BE2C (cell line): Measurements from ENCODE around the gene SIAH1.

Experiments
- DNase-seq: peaks from one replicate; pipeline ENCODE4 v3.0.0-alpha.2; 2020
- H3K27me3 ChIP-seq: fragments of 250-450 bp; sonication (Bioruptor Pico); 2 replicates; pipeline ENCODE4 v1.5.1; 2020; ENCODE audit warnings: mild to moderate bottlenecking
- H3K36me3 ChIP-seq: fragments of 250-450 bp; sonication (Bioruptor Pico); 2 replicates; pipeline ENCODE4 v1.5.1; 2020; ENCODE audit warnings: mild to moderate bottlenecking
- H3K4me1 ChIP-seq: fragments of 250-450 bp; sonication (Bioruptor Pico); 2 replicates; pipeline ENCODE4 v1.5.1; 2020
- H3K4me3 ChIP-seq: 2 replicates; pipeline ENCODE4 v1.5.1; 2011; ENCODE audit warnings: low read depth, low read length
- H3K9me3 ChIP-seq: fragments of 250-450 bp; sonication (Bioruptor Pico); 2 replicates; pipeline ENCODE4 v1.5.1; 2020
- TF ChIP-seq, protein P1 (sequence below): IDR thresholded peaks from 2 replicates; pipeline ENCODE4 v1.5.1; 2012; ENCODE audit warnings: mild to moderate bottlenecking, low read depth, low read length

Gene SIAH1

DNA sequence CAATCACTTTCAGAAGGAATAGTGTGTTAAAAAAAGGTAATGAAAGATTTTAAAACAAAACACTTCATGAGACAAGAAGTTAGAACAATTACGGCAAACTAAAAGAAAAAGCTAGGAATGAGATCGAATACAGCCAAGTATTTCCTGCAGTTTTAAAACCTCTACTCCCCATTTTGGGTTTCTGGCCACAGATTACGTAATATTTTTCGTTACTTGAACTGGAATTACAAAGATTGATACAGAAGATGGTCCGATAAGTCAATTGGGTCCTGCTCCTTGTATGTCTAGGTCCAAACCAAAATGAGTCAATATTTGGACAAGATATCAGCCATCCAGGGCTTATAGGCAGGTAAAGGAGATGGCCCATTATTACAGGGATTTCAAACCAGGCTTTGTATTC, 52.2 kb downstream of the SIAH1 start:
- H3K9me3 ChIP-seq, result no peaks in the 10 kb centered on the region
- no peak overlapping the region for H3K4me3 ChIP-seq
- H3K4me1 ChIP-seq, result no peaks in the 10 kb centered on the region
- TF ChIP-seq, protein P1, sequence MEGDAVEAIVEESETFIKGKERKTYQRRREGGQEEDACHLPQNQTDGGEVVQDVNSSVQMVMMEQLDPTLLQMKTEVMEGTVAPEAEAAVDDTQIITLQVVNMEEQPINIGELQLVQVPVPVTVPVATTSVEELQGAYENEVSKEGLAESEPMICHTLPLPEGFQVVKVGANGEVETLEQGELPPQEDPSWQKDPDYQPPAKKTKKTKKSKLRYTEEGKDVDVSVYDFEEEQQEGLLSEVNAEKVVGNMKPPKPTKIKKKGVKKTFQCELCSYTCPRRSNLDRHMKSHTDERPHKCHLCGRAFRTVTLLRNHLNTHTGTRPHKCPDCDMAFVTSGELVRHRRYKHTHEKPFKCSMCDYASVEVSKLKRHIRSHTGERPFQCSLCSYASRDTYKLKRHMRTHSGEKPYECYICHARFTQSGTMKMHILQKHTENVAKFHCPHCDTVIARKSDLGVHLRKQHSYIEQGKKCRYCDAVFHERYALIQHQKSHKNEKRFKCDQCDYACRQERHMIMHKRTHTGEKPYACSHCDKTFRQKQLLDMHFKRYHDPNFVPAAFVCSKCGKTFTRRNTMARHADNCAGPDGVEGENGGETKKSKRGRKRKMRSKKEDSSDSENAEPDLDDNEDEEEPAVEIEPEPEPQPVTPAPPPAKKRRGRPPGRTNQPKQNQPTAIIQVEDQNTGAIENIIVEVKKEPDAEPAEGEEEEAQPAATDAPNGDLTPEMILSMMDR, result no peak
- no peaks in the 10 kb centered on the region for H3K27me3 ChIP-seq
- no peak for DNase-seq
- H3K36me3 ChIP-seq, result peaks cover 29% of the 10 kb centered on the region

DNA sequence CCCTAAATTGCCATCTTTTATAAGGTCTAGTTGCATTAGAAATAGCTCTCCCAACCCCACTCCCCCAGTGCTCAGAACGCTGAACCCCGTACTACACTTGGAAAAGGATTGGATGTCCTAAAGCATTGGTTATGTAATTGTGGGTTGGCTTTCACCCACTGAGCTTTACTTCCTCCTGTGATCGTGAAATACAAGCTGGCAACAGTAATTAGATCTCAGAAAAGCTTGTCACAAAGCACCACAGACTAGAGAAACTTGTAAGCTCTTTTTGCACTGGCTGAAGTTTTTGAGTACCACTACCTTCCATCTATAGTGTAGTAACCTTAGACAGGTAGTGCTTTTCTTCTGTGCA, 54.4 kb downstream of the SIAH1 start:
- TF ChIP-seq, protein P1, result no peak
- no peaks in the 10 kb centered on the region for H3K27me3 ChIP-seq
- no peaks in the 10 kb centered on the region for H3K4me1 ChIP-seq
- no peak overlapping the region for H3K4me3 ChIP-seq
- H3K36me3 ChIP-seq, result peaks cover 23% of the 10 kb centered on the region
- no peak for DNase-seq
- no peaks in the 10 kb centered on the region for H3K9me3 ChIP-seq

DNA sequence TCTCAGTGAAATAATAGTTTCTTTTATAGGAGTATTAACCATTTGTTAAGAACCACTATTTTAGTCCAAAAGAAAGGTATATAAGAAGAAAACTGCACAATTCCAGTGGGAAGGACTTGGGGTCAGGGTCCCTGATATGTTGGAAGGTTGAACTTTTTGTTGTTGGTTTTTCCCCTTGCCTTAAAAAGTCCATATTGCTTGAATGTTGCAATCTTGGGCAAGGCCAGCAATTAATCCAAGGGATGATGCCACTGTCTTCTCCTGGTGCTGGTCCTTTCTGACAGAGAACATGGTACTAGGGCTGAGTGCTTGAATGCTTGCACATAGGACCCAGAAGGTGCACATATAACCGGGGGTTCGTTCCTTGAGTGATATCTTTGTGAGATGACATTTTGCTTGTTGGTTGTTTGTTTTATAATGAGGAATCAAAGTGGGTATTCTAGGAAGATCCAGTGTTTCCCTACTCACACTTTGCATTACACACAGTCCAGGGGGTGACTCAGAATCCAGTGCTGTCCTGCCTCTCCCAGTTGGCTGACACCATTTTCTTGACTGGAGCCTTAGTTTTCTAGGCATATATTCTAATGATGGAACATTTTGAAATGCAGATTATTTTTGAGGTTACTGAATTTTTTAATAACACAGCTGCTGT, 54.9 kb downstream of the SIAH1 start:
- no peak for DNase-seq
- Histone ChIP-seq H3K4me3 (no peak overlapping the region), H3K27me3 (no peaks in the 10 kb centered on the region), H3K9me3 (no peaks in the 10 kb centered on the region), H3K4me1 (no peaks in the 10 kb centered on the region), H3K36me3 (peaks cover 18% of the 10 kb centered on the region)
- TF ChIP-seq, protein P1, result no peak

DNA sequence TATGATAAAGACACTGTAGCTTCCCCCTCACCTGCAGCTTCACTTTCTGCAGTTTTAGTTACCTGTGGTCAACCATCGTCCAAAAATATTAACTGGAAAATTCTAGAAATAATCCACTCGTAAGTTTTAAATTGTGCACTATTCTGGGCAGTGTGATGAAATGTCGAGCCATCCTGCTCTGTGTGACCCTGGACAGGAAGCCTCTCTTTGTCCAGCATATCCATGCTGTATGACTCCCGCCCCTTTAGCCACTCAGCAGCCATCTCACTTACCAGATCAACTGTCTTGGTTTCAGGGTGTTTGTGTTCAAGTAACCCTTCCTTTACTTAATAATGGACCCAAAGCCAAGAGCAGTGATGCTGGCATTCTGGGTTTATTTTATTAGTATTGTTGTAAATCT, 56.1 kb downstream of the SIAH1 start:
- Histone ChIP-seq H3K36me3 (peaks cover 7% of the 10 kb centered on the region; the same call in 1 of the 2 replicates), H3K9me3 (no peaks in the 10 kb centered on the region), H3K4me1 (no peaks in the 10 kb centered on the region), H3K4me3 (no peak overlapping the region), H3K27me3 (no peaks in the 10 kb centered on the region)
- TF ChIP-seq, protein P1, result no peak
- no peak for DNase-seq

DNA sequence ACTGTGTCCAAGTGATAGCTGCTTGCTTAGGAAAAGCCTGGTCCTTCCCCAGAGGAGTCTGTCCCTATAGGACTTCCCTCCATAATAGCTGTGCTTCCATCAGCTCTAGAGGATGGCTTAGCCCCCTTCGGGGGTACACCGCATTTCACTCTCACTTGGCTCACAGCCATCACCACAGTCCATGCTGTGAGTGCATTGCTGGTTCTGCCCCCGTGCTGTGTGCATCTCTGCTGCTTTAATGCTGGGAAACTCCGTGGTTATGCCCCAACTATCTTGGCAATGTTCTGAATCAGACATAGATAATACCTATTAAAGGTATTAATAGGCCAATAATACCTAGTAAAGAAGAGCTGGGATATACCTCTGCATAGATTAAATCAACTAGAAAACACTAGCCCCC, 58.3 kb downstream of the SIAH1 start:
- no peaks in the 10 kb centered on the region for H3K27me3 ChIP-seq
- no peaks in the 10 kb centered on the region for H3K9me3 ChIP-seq
- no peak overlapping the region for H3K4me3 ChIP-seq
- TF ChIP-seq, protein P1, result no peak
- no peak for DNase-seq
- H3K36me3 ChIP-seq, result no peaks in the 10 kb centered on the region
- H3K4me1 ChIP-seq, result no peaks in the 10 kb centered on the region

DNA sequence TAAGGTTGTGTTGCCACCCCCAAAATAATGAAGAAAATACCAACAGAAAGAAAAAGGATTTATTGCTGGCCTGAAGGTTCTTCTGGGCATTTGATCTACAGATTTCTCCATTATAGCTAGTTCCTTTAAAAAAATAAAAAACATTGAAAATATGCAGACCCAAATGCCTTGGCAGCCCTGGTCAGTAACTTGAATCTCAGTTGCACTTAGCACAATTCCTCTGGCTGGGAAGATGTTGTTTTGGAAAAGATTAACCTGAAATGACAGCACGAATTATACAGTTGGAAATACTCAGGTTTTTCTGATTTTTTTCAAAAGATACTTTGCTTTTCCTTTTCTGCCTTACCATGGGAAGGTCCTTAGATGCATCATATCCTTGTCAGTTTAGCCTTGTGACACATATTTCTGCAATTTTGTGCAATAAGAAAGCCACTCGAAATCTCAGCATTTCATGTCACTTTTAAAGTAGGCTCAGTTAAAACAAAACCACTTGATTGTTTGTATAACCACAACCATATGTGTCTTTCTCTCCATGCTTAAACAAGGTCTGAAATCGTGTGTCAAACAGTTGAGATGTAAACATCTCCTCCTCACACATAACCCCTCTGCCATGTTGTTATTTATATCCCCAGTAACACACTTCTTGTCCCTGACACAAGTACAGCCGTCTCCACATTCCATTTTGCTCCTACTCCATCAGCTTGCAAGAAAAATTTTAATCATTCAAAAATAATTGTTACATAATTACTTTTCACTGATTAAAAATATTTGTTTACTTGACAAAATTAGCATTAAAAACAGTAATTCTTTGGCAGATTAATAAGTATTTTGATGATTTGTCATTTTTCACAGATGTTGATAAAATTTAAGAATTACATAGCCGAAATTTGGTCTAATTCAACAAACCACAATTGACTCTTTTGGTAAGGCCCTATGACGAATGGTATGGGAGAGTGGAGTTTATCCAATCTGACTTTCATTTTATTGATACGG, 61.1 kb downstream of the SIAH1 start:
- TF ChIP-seq, protein P1, result no peak
- no peak for DNase-seq
- H3K4me3 ChIP-seq, result no peak overlapping the region
- H3K9me3 ChIP-seq, result no peaks in the 10 kb centered on the region
- no peaks in the 10 kb centered on the region for H3K36me3 ChIP-seq
- no peaks in the 10 kb centered on the region for H3K4me1 ChIP-seq
- H3K27me3 ChIP-seq, result no peaks in the 10 kb centered on the region
